Neural cell (in vitro differentiated cells): Measurements from ENCODE around the gene PDE4D. TPM values are rescaled to one million over a fixed set of nuclear protein-coding genes. Genes with fewer than 3 reads are reported as not detected.

Experiments used
- H2AFZ ChIP-seq: fragments of 200-600, 300-800 bp; sonication (generic), shearing (Covaris generic); 2 replicates; pipeline ENCODE4 v1.6.0; 2014; ENCODE audit warnings: low read depth, mild to moderate bottlenecking, antibody characterized with exemption, low read length, moderate library complexity
- H3F3A ChIP-seq: fragments of 200-600 bp; shearing (Covaris generic); 2 replicates; pipeline ENCODE4 v1.6.1; 2016; ENCODE audit warnings: mild to moderate bottlenecking, moderate library complexity, mixed read lengths, antibody characterized with exemption, low read length; ENCODE audit not compliant: insufficient read depth, poor library complexity, severe bottlenecking
- H3K27ac ChIP-seq: fragments of 200-600, 300-800 bp; sonication (generic), shearing (Covaris generic); 2 replicates; pipeline ENCODE4 v1.5.1; 2014; ENCODE audit warnings: mild to moderate bottlenecking, low read length, moderate library complexity
- H3K27me3 ChIP-seq: fragments of 300-800, 200-600 bp; sonication (generic), shearing (Covaris generic); 2 replicates; pipeline ENCODE4 v1.6.0; 2014; ENCODE audit warnings: mild to moderate bottlenecking, low read depth, low read length, moderate library complexity; ENCODE audit not compliant: insufficient read depth
- H3K36me3 ChIP-seq: fragments of 300-800, 200-600 bp; sonication (generic), shearing (Covaris generic); 2 replicates; pipeline ENCODE4 v1.5.1; 2014; ENCODE audit warnings: mild to moderate bottlenecking, antibody characterized with exemption, low read length, moderate library complexity; ENCODE audit not compliant: insufficient read depth
- H3K4me2 ChIP-seq: fragments of 300-800, 200-600 bp; sonication (generic), shearing (Covaris generic); 2 replicates; pipeline ENCODE4 v1.6.0; 2014; ENCODE audit warnings: mild to moderate bottlenecking, low read length
- H3K4me3 ChIP-seq: fragments of 300-800, 200-600 bp; sonication (generic), shearing (Covaris generic); 2 replicates; pipeline ENCODE4 v1.5.1; 2014; ENCODE audit warnings: mild to moderate bottlenecking, low read length, moderate library complexity
- H3K79me2 ChIP-seq: fragments of 200-600 bp; shearing (Covaris generic); replicated peaks from 2 replicates; pipeline ENCODE4 v1.6.0; 2014; ENCODE audit warnings: mild to moderate bottlenecking, low read length, moderate library complexity; ENCODE audit not compliant: insufficient read depth
- H3K9ac ChIP-seq: fragments of 300-800, 200-600 bp; sonication (generic), shearing (Covaris generic); 2 replicates; pipeline ENCODE4 v1.6.1; 2016; ENCODE audit warnings: mild to moderate bottlenecking, low read length, mixed read lengths
- H3K9me2 ChIP-seq: fragments of 200-600 bp; shearing (Covaris generic); 2 replicates; pipeline ENCODE4 v1.6.1; 2016; ENCODE audit warnings: mild to moderate bottlenecking, low read length, mixed read lengths; ENCODE audit not compliant: insufficient read depth
- H3K9me3 ChIP-seq: fragments of 200-600, 300-800 bp; sonication (generic), shearing (Covaris generic); 2 replicates; pipeline ENCODE4 v1.6.1; 2016; ENCODE audit warnings: mild to moderate bottlenecking, mixed run types, low read length, moderate library complexity, mixed read lengths
- H4K20me1 ChIP-seq: fragments of 200-600 bp; shearing (Covaris generic); 2 replicates; pipeline ENCODE4 v1.6.1; 2016; ENCODE audit warnings: mild to moderate bottlenecking, mixed run types; ENCODE audit not compliant: insufficient read depth
- EP300 ChIP-seq: fragments of 450-650 bp; conservative IDR thresholded peaks from 2 replicates; pipeline ENCODE4 v1.6.1; 2014; ENCODE audit warnings: antibody characterized with exemption, mild to moderate bottlenecking, moderate library complexity; ENCODE audit not compliant: poor library complexity, severe bottlenecking
- EZH2 ChIP-seq: fragments of 200-600, 300-800 bp; shearing (Covaris generic), sonication (generic); IDR thresholded peaks from 2 replicates; pipeline ENCODE4 v1.6.1; 2014; ENCODE audit warnings: antibody characterized with exemption, low read length, borderline replicate concordance, mild to moderate bottlenecking; ENCODE audit not compliant: insufficient read depth, poor library complexity, severe bottlenecking
- MXI1 ChIP-seq: fragments of 450-650 bp; conservative IDR thresholded peaks from 2 replicates; pipeline ENCODE4 v1.6.1; 2014; ENCODE audit warnings: antibody characterized with exemption, mild to moderate bottlenecking; ENCODE audit not compliant: poor library complexity, severe bottlenecking
- POLR2AphosphoS5 ChIP-seq: IDR thresholded peaks from 2 replicates; pipeline ENCODE4 v1.6.1; 2012
- RAD21 ChIP-seq: fragments of 450-650 bp; conservative IDR thresholded peaks from 2 replicates; pipeline ENCODE4 v1.6.1; 2014; ENCODE audit warnings: antibody characterized with exemption, mild to moderate bottlenecking, moderate library complexity
- SMC3 ChIP-seq: fragments of 450-650 bp; conservative IDR thresholded peaks from 2 replicates; pipeline ENCODE4 v1.6.1; 2014; ENCODE audit warnings: antibody characterized with exemption, mild to moderate bottlenecking, moderate library complexity; ENCODE audit not compliant: poor library complexity
- TAF1 ChIP-seq: IDR thresholded peaks from 2 replicates; pipeline ENCODE4 v1.6.1; 2012; ENCODE audit warnings: low read depth
- polyA plus RNA-seq: library from polyadenylated mRNA; depleted of rRNA; stranded (reverse); fragments of >200 nt; gene quantifications from 2 replicates; pipeline ENCODE4 v1.2.3, GENCODE V29; 2014
- TF ChIP-seq, protein P1 (sequence below): fragments of 450-650 bp; IDR thresholded peaks from 2 replicates; pipeline ENCODE4 v1.5.1; 2014; ENCODE audit warnings: antibody characterized with exemption, mild to moderate bottlenecking, moderate library complexity; ENCODE audit not compliant: poor library complexity, severe bottlenecking
- TF ChIP-seq, protein P2 (sequence below): IDR thresholded peaks from 2 replicates; pipeline ENCODE4 v1.6.1; 2012; ENCODE audit warnings: borderline replicate concordance

PDE4D gene
- polyA plus RNA-seq, 1 donor from 2014 or later = 42.8 TPM

- Histone ChIP-seq H3K9me3 (no peaks in the 10 kb centered on the region), H3K9me2 (no peaks in the 10 kb centered on the region), H3K27me3 (no peaks in the 10 kb centered on the region), H3K79me2 (no peaks in the 10 kb centered on the region), H3K9ac (no peak overlapping the region), H4K20me1 (no peaks in the 10 kb centered on the region), H3K27ac (no peak overlapping the region), H3F3A (no peaks in the 10 kb centered on the region), H3K4me2 (no peak overlapping the region), H3K4me3 (no peak overlapping the region), H3K36me3 (no peaks in the 10 kb centered on the region), H2AFZ (no peak overlapping the region)
- TF ChIP-seq SMC3 = no peak
- TF ChIP-seq TAF1 = no peak
- no peak for TF ChIP-seq MXI1
- TF ChIP-seq EP300 = no peak
- no peak for TF ChIP-seq POLR2AphosphoS5
- TF ChIP-seq, protein P1, sequence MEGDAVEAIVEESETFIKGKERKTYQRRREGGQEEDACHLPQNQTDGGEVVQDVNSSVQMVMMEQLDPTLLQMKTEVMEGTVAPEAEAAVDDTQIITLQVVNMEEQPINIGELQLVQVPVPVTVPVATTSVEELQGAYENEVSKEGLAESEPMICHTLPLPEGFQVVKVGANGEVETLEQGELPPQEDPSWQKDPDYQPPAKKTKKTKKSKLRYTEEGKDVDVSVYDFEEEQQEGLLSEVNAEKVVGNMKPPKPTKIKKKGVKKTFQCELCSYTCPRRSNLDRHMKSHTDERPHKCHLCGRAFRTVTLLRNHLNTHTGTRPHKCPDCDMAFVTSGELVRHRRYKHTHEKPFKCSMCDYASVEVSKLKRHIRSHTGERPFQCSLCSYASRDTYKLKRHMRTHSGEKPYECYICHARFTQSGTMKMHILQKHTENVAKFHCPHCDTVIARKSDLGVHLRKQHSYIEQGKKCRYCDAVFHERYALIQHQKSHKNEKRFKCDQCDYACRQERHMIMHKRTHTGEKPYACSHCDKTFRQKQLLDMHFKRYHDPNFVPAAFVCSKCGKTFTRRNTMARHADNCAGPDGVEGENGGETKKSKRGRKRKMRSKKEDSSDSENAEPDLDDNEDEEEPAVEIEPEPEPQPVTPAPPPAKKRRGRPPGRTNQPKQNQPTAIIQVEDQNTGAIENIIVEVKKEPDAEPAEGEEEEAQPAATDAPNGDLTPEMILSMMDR = no peak
- TF ChIP-seq, protein P2, sequence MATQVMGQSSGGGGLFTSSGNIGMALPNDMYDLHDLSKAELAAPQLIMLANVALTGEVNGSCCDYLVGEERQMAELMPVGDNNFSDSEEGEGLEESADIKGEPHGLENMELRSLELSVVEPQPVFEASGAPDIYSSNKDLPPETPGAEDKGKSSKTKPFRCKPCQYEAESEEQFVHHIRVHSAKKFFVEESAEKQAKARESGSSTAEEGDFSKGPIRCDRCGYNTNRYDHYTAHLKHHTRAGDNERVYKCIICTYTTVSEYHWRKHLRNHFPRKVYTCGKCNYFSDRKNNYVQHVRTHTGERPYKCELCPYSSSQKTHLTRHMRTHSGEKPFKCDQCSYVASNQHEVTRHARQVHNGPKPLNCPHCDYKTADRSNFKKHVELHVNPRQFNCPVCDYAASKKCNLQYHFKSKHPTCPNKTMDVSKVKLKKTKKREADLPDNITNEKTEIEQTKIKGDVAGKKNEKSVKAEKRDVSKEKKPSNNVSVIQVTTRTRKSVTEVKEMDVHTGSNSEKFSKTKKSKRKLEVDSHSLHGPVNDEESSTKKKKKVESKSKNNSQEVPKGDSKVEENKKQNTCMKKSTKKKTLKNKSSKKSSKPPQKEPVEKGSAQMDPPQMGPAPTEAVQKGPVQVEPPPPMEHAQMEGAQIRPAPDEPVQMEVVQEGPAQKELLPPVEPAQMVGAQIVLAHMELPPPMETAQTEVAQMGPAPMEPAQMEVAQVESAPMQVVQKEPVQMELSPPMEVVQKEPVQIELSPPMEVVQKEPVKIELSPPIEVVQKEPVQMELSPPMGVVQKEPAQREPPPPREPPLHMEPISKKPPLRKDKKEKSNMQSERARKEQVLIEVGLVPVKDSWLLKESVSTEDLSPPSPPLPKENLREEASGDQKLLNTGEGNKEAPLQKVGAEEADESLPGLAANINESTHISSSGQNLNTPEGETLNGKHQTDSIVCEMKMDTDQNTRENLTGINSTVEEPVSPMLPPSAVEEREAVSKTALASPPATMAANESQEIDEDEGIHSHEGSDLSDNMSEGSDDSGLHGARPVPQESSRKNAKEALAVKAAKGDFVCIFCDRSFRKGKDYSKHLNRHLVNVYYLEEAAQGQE = no peak
- TF ChIP-seq RAD21 = no peak
- TF ChIP-seq EZH2 = no peak
Measured at GRCh38 chr5:59837071-59837470, 56.5 kb downstream of the PDE4D start.

- H3K27ac ChIP-seq = no peak overlapping the region
- H3F3A ChIP-seq = no peaks in the 10 kb centered on the region
- H3K27me3 ChIP-seq = no peaks in the 10 kb centered on the region
- no peak overlapping the region for H3K9ac ChIP-seq
- H3K9me3 ChIP-seq = no peaks in the 10 kb centered on the region
- no peak overlapping the region for H2AFZ ChIP-seq
- no peaks in the 10 kb centered on the region for H3K9me2 ChIP-seq
- H3K4me3 ChIP-seq = no peak overlapping the region
- no peaks in the 10 kb centered on the region for H3K36me3 ChIP-seq
- H3K79me2 ChIP-seq = no peaks in the 10 kb centered on the region
- no peaks in the 10 kb centered on the region for H4K20me1 ChIP-seq
- H3K4me2 ChIP-seq = no peak overlapping the region
- no peak for TF ChIP-seq EP300
Measured at GRCh38 chr5:59835800-59836199, 57.7 kb downstream of the PDE4D start.

DNA sequence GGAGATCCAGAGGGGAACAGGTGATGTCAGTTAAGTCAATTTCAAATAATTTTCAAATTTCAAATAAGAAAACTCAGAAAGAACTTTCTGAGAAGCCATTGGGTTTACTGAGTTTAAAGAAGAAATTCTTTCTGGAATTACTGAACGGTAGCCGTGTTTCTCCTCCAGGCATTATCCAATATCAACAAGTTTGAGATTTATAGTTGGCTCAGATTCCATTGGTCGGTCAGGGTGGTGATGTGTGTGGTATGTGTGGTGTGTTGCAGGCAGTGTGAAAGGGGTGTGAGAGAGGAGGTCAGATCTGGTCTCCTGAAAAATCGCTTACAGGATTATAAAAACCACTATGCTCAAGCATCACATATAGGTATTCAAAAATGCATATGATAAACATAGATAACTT is 60.1 kb downstream of the PDE4D start:
- H3F3A ChIP-seq = no peaks in the 10 kb centered on the region
- TF ChIP-seq RAD21 (no peak), POLR2AphosphoS5 (no peak), TAF1 (no peak), SMC3 (no peak), EZH2 (no peak), EP300 (no peak), MXI1 (no peak)
- TF ChIP-seq, protein P2 = no peak
- TF ChIP-seq, protein P1 = no peak
- H3K27me3 ChIP-seq = no peaks in the 10 kb centered on the region
- H4K20me1 ChIP-seq = no peaks in the 10 kb centered on the region
- H3K9ac ChIP-seq = no peak overlapping the region
- no peak overlapping the region for H3K4me2 ChIP-seq
- no peak overlapping the region for H3K27ac ChIP-seq
- no peak overlapping the region for H3K4me3 ChIP-seq
- H3K9me3 ChIP-seq = no peaks in the 10 kb centered on the region
- H3K36me3 ChIP-seq = no peaks in the 10 kb centered on the region
- H3K9me2 ChIP-seq = no peaks in the 10 kb centered on the region
- no peak overlapping the region for H2AFZ ChIP-seq
- no peaks in the 10 kb centered on the region for H3K79me2 ChIP-seq
